Esophagus muscularis mucosa (tissue), 4 donors: Measurements from ENCODE around the gene CNOT10. TPM values are rescaled to one million over a fixed set of nuclear protein-coding genes. Genes with fewer than 3 reads are reported as not detected.

Experiments used
- DNase-seq: peaks from one replicate; pipeline ENCODE4 v3.0.0-alpha.2; 2017; ENCODE audit errors: extremely low spot score
- H3K27ac ChIP-seq, 4 donors: fragments of 200-600 bp; sonication (generic); replicated peaks in 1 of 4; 1 replicate in 3 of 4; 2 replicates in 1 of 4; pipeline ENCODE4 v1.5.1; 2016 to 2019; ENCODE audit warnings: mild to moderate bottlenecking in 1 of 4
- H3K27me3 ChIP-seq, 4 donors: fragments of 200-600 bp; sonication (generic); one replicate each; pipeline versions ENCODE4 v1.5.1 to v1.6.0; 2016 to 2019
- H3K36me3 ChIP-seq, 4 donors: fragments of 200-600 bp; sonication (generic); one replicate each; pipeline ENCODE4 v1.5.1; 2016 to 2019
- H3K4me1 ChIP-seq, 4 donors: fragments of 200-600 bp; sonication (generic); one replicate each; pipeline ENCODE4 v1.5.1; 2016 to 2019
- H3K4me3 ChIP-seq, 4 donors: fragments of 200-600 bp; sonication (generic); 1 replicate in 2 of 4; 2 replicates in 2 of 4; pipeline ENCODE4 v1.5.1; 2016 to 2019; ENCODE audit warnings: mild to moderate bottlenecking in 4 of 4, moderate library complexity in 1 of 4
- H3K9me3 ChIP-seq, 4 donors: fragments of 200-600 bp; sonication (generic); 1 replicate in 3 of 4; 2 replicates in 1 of 4; pipeline ENCODE4 v1.5.1; 2016 to 2019
- CTCF ChIP-seq, 3 experiments: fragments of 200-600 bp in 2 of 3; fragments of 450-650 bp in 1 of 3; sonication (generic) in 2 of 3; IDR thresholded peaks; one replicate each; pipeline ENCODE4 v1.5.1; 2017 to 2019; ENCODE audit warnings: antibody characterized with exemption in 3 of 3, mild to moderate bottlenecking in 2 of 3, moderate library complexity in 1 of 3
- EP300 ChIP-seq: sonication (generic); formaldehyde crosslinking; IDR thresholded peaks from one replicate; pipeline ENCODE4 v1.6.1; 2017; ENCODE audit warnings: antibody characterized with exemption
- POLR2A ChIP-seq: fragments of 450-650 bp; IDR thresholded peaks from one replicate; pipeline ENCODE4 v1.6.1; 2017; ENCODE audit warnings: antibody characterized with exemption, moderate library complexity, mild to moderate bottlenecking, low read depth
- POLR2AphosphoS5 ChIP-seq, 2 donors: sonication (generic); formaldehyde crosslinking; IDR thresholded peaks; one replicate each; pipeline ENCODE4 v1.6.1; 2017; ENCODE audit warnings: antibody characterized with exemption in 2 of 2
- WGBS: methylation state at CpG from one replicate; pipeline ENCODE4 v1.1.5; 2018; 5-methylcytosine and 5-hydroxymethylcytosine counted together
- intact Hi-C: fragments of 100-400 bp; cut with DNase I; formaldehyde crosslinking; loops from one replicate; pipeline ENCODE4 v1.15.1; 2023
- total RNA-seq, 4 donors: library from RNA; depleted of rRNA; stranded (reverse); fragments of >200 nt; gene quantifications; one replicate each; pipeline versions ENCODE4 v1.1.0 to v1.2.1, GENCODE V29; 2016

CNOT10 gene
- total RNA-seq, 4 donors from 2014 or later = 10.8 to 16.8 (median 15.4) TPM

- no peak for TF ChIP-seq POLR2AphosphoS5 (IDR thresholded peaks at IDR 0.05)
- no peak for TF ChIP-seq CTCF (IDR thresholded peaks at IDR 0.05)
- TF ChIP-seq POLR2A = no peak
- TF ChIP-seq EP300 = no peak
- Histone ChIP-seq H3K9me3 (no peaks in the 10 kb centered on the region), H3K36me3 (no peaks in the 10 kb centered on the region), H3K4me3 (peak overlapping the region in 1 of 4 donors; percentile 20), H3K27ac (no peak overlapping the region), H3K27me3 (peaks cover 0 to 85% (median 45%) of the 10 kb centered on the region in 4 donors), H3K4me1 (peaks cover 19 to 36% (median 36%) of the 10 kb centered on the region in 4 donors)
- WGBS = 73% methylated on average over 11 of the region's 12 CpGs
- intact Hi-C loops = no loop called here
- DNase-seq = no peak
These were observed 136.1 kb downstream of the CNOT10 start for GRCh38 chr3:32820971-32821685.

GRCh38 chr3:32821686-32822296, 136.8 kb downstream of the CNOT10 start:
- no peak for TF ChIP-seq POLR2AphosphoS5 (IDR thresholded peaks at IDR 0.05)
- no peak for TF ChIP-seq EP300
- no peak for TF ChIP-seq CTCF (IDR thresholded peaks at IDR 0.05)
- no peak for TF ChIP-seq POLR2A
- Histone ChIP-seq H3K36me3 (no peaks in the 10 kb centered on the region), H3K27ac (no peak overlapping the region), H3K27me3 (peaks cover 0 to 81% (median 40%) of the 10 kb centered on the region in 4 donors), H3K9me3 (no peaks in the 10 kb centered on the region), H3K4me1 (peaks cover 13 to 29% (median 29%) of the 10 kb centered on the region in 4 donors), H3K4me3 (peak overlapping the region in 1 of 4 donors; percentile 20)
- no peak for DNase-seq
- 42% methylated on average over 27 of the region's 44 CpGs for WGBS
- intact Hi-C loops = no loop called here

- TF ChIP-seq CTCF (IDR thresholded peaks at IDR 0.05) (no peak), POLR2AphosphoS5 (IDR thresholded peaks at IDR 0.05) (no peak), EP300 (no peak), POLR2A (no peak)
- no peak for DNase-seq
- no peaks in the 10 kb centered on the region for H3K9me3 ChIP-seq
- H3K4me1 ChIP-seq = peaks cover 5 to 19% (median 18%) of the 10 kb centered on the region in 4 donors
- peaks cover 0 to 73% (median 32%) of the 10 kb centered on the region in 4 donors for H3K27me3 ChIP-seq
- H3K4me3 ChIP-seq = no peak overlapping the region
- 91% methylated on average over 5 of the region's 5 CpGs for WGBS
- intact Hi-C loops = no loop called here
- no peaks in the 10 kb centered on the region for H3K36me3 ChIP-seq
- no peak overlapping the region for H3K27ac ChIP-seq
These were observed 137.9 kb downstream of the CNOT10 start for GRCh38 chr3:32822609-32823498.

Other genes with a start within 250 kb of the CNOT10 start
- 10 to 100 TPM; 40.3 to 60.6 (median 51.5) TPM for gene CMTM6, start 182.3 kb upstream of the CNOT10 start, total RNA-seq
- gene DYNC1LI1, start 114.3 kb upstream of the CNOT10 start, total RNA-seq = 10 to 100 TPM; 30.0 to 38.2 (median 32.5) TPM
- gene TRIM71, start 132.8 kb downstream of the CNOT10 start, total RNA-seq = not detected